Fibroblast of upper back skin (primary cell): ENCODE measurements around the gene HYAL1.

Experiments
- DNase-seq: peaks from one replicate; pipeline ENCODE4 v3.0.0-alpha.2; 2013

Gene HYAL1

DNA sequence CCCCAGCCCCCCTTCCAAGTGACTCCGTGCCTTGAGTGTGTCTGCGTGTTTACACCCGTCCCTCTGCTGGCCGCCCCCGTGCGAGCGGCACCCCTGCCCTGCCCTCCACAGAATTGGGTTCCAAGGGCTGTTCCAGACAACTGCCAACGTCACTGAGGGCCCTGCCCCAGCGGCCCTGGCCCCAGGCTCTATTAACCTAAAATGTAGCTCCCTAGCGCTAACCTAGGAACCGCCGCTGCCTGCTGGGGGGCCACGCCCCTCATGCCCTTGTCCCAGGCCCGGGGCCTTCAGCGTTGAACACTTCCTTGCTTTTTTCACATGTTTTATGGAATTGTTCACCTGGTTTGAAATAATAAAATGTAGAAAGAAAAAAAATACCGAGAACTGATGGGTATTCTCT lies 44.4 kb downstream of the HYAL1 start:
- DNase-seq, result no peak

- DNase-seq, result no peak
These were observed 45.2 kb downstream of the HYAL1 start for GRCh38 chr3:50258029-50258680.

GRCh38 chr3:50256978-50257890 lies 46.1 kb downstream of the HYAL1 start:
- DNase-seq, result no peak

GRCh38 chr3:50255251-50255615 lies 48.1 kb downstream of the HYAL1 start:
- DNase-seq, result no peak

GRCh38 chr3:50254577-50255250 lies 48.7 kb downstream of the HYAL1 start:
- DNase-seq, result no peak

- no peak for DNase-seq
These were observed 52.2 kb downstream of the HYAL1 start for GRCh38 chr3:50251220-50251619.

GRCh38 chr3:50250514-50250913 lies 52.9 kb downstream of the HYAL1 start:
- DNase-seq, result no peak
